Caco-2 (cell line): ENCODE data around the gene TAS2R50. TPM values are rescaled to one million over a fixed set of nuclear protein-coding genes. Genes with fewer than 3 reads are reported as not detected.

Source experiments
- BruUV-seq: library from RNA; stranded (reverse); fragments of 400-500 nt; replicated peaks from 2 replicates; lab custom pipeline; 2021; lab: Mats Ljungman, UMichigan
- CTCF ChIA-PET: fragments of 300-600 bp; sonication (Branson Sonifier 250); formaldehyde crosslinking; loops from one replicate; lab custom pipeline; 2022; ENCODE audit warnings: antibody characterized with exemption; lab: Charles Lee
- POLR2A ChIA-PET: fragments of 300-600 bp; sonication (Branson Sonifier 250); formaldehyde crosslinking; loops from one replicate; lab custom pipeline; 2022; ENCODE audit warnings: antibody characterized with exemption; lab: Charles Lee
- DNase-seq, 2 experiments: peaks; one replicate each; pipeline versions ENCODE4 v3.0.0 to v3.0.0-alpha.2; 2020 to 2022
- H3K27me3 ChIP-seq: replicated peaks from 2 replicates; pipeline ENCODE4 v1.6.0; 2011; ENCODE audit warnings: low read length; ENCODE audit not compliant: control insufficient read depth, insufficient read depth
- H3K36me3 ChIP-seq: 2 replicates; pipeline ENCODE4 v1.5.1; 2011; ENCODE audit warnings: low read length; ENCODE audit not compliant: control insufficient read depth, insufficient read depth
- H3K4me1 ChIP-seq: fragments of 250-450 bp; sonication (Bioruptor Pico); 2 replicates; pipeline ENCODE4 v1.5.1; 2020; ENCODE audit warnings: mild to moderate bottlenecking
- H3K4me3 ChIP-seq: 2 replicates; pipeline ENCODE4 v1.5.1; 2011; ENCODE audit warnings: low read depth, mild to moderate bottlenecking, control low read depth, low read length
- H3K9me3 ChIP-seq: fragments of 250-450 bp; sonication (Bioruptor Pico); 2 replicates; pipeline ENCODE4 v1.5.1; 2020; ENCODE audit warnings: mild to moderate bottlenecking, moderate library complexity
- H3K27ac Mint-ChIP-seq: one replicate; pipeline ENCODE4 v1.8.0; 2022; ENCODE audit warnings: mixed read lengths; ENCODE audit not compliant: unreplicated experiment
- H3K27me3 Mint-ChIP-seq: one replicate; pipeline ENCODE4 v1.8.0; 2022; ENCODE audit warnings: mixed read lengths; ENCODE audit not compliant: insufficient read depth, unreplicated experiment
- H3K36me3 Mint-ChIP-seq: one replicate; pipeline ENCODE4 v1.8.0; 2022; ENCODE audit warnings: mild to moderate bottlenecking, mixed read lengths; ENCODE audit not compliant: insufficient read depth, unreplicated experiment
- H3K4me1 Mint-ChIP-seq: one replicate; pipeline ENCODE4 v1.8.0; 2022; ENCODE audit warnings: low read depth, mixed read lengths; ENCODE audit not compliant: unreplicated experiment
- H3K4me3 Mint-ChIP-seq: one replicate; pipeline ENCODE4 v1.8.0; 2022; ENCODE audit warnings: mild to moderate bottlenecking, moderate library complexity, mixed read lengths; ENCODE audit not compliant: unreplicated experiment
- H3K9me3 Mint-ChIP-seq: one replicate; pipeline ENCODE4 v1.8.0; 2022; ENCODE audit warnings: mixed read lengths; ENCODE audit not compliant: unreplicated experiment
- intact Hi-C: fragments of 100-400 bp; cut with micrococcal nuclease; formaldehyde crosslinking; loops from one replicate; pipeline ENCODE4 v1.10.0; 2022; ENCODE audit not compliant: unreplicated experiment
- total RNA-seq: library from RNA; stranded (reverse); gene quantifications from 2 replicates; pipeline ENCODE4 v1.2.3, GENCODE V29; 2022
- TF ChIP-seq, protein P1 (sequence below), 2 experiments: fragments of 200-600 bp in 1 of 2; IDR thresholded peaks; 1 replicate in 1 of 2; 2 replicates in 1 of 2; pipeline versions ENCODE4 v1.5.1 to v1.8.0; 2011 to 2022; ENCODE audit warnings: antibody characterized with exemption in 1 of 2, control low read depth in 1 of 2, inconsistent platforms in 1 of 2, low read depth in 1 of 2, low read length in 1 of 2, mild to moderate bottlenecking in 1 of 2, moderate library complexity in 1 of 2; ENCODE audit not compliant: insufficient read depth in 1 of 2, severe bottlenecking in 1 of 2, unreplicated experiment in 1 of 2

TAS2R50 gene
- total RNA-seq, 1 experiment from 2014 or later = 2.2 TPM

DNA sequence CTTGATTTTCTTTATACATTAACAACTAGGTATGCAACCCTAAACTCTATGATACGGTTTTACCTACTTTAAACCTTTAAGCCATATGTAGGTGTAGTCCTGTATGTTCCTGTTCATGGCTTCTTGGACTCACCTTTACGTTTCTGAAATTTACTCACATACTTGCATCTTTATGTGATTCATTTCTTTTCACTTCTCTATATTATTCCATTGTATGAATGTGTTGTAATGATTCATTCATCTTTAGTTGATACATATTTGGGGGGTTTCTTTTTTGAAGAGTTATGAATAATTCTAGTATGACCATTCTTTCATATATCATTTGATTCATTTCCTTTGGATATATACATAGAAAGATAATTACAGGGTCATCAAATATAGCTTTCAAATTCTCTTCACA, 2.4 kb upstream of the TAS2R50 start:
- Histone ChIP-seq H3K27me3 (no peaks in the 10 kb centered on the region), H3K4me3 (no peak overlapping the region), H3K4me1 (no peaks in the 10 kb centered on the region), H3K9me3 (no peaks in the 10 kb centered on the region), H3K36me3 (no peaks in the 10 kb centered on the region; the same call in 1 of the 2 replicates)
- POLR2A ChIA-PET = no interaction called here
- intact Hi-C loops = no loop called here
- BruUV-seq = no TSS peak
- TF ChIP-seq, protein P1, sequence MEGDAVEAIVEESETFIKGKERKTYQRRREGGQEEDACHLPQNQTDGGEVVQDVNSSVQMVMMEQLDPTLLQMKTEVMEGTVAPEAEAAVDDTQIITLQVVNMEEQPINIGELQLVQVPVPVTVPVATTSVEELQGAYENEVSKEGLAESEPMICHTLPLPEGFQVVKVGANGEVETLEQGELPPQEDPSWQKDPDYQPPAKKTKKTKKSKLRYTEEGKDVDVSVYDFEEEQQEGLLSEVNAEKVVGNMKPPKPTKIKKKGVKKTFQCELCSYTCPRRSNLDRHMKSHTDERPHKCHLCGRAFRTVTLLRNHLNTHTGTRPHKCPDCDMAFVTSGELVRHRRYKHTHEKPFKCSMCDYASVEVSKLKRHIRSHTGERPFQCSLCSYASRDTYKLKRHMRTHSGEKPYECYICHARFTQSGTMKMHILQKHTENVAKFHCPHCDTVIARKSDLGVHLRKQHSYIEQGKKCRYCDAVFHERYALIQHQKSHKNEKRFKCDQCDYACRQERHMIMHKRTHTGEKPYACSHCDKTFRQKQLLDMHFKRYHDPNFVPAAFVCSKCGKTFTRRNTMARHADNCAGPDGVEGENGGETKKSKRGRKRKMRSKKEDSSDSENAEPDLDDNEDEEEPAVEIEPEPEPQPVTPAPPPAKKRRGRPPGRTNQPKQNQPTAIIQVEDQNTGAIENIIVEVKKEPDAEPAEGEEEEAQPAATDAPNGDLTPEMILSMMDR (IDR thresholded peaks at IDR 0.05; ENCODE audit: insufficient read depth in 1 of 2, low read depth in 1 of 2, low read length in 1 of 2, severe bottlenecking in 1 of 2, unreplicated experiment in 1 of 2) = no peak
- DNase-seq = no peak
- Mint-ChIP-seq H3K27me3 (no peaks in the 10 kb centered on the region), H3K4me1 (no peaks in the 10 kb centered on the region), H3K27ac (no peak overlapping the region), H3K36me3 (no peaks in the 10 kb centered on the region), H3K4me3 (no peak overlapping the region), H3K9me3 (peaks cover 16% of the 10 kb centered on the region)
- CTCF ChIA-PET = no interaction called here

DNA sequence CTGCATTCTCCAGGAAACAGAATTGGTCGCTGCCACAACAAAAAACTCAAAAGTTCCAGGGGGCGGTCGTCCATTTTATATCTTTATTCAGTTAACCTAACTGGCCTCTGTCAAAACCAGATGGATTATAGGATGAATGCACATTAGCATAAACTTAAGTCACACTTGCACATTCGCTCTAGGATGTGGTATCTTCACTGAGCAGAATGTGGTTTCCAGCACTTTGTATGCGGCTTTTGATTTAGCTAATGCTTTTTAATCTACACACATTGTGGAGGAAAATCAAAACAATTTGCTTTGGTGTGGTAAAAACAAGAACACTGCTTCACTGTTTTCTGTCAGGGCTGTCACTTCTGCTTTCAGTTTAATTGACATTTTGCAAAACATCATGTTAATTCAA, 4.5 kb downstream of the TAS2R50 start:
- no peaks in the 10 kb centered on the region for H3K36me3 ChIP-seq
- H3K9me3 Mint-ChIP-seq = no peaks in the 10 kb centered on the region
- no peaks in the 10 kb centered on the region for H3K4me1 ChIP-seq
- H3K27ac Mint-ChIP-seq = no peak overlapping the region
- H3K4me3 Mint-ChIP-seq = no peak overlapping the region
- CTCF ChIA-PET = no interaction called here
- H3K9me3 ChIP-seq = no peaks in the 10 kb centered on the region
- no peaks in the 10 kb centered on the region for H3K4me1 Mint-ChIP-seq
- intact Hi-C loops = no loop called here
- H3K36me3 Mint-ChIP-seq = peaks cover 6% of the 10 kb centered on the region
- no peak overlapping the region for H3K4me3 ChIP-seq
- DNase-seq = no peak
- no peaks in the 10 kb centered on the region for H3K27me3 ChIP-seq
- no peaks in the 10 kb centered on the region for H3K27me3 Mint-ChIP-seq
- TF ChIP-seq, protein P1 (IDR thresholded peaks at IDR 0.05; ENCODE audit: insufficient read depth in 1 of 2, low read depth in 1 of 2, low read length in 1 of 2, severe bottlenecking in 1 of 2, unreplicated experiment in 1 of 2) = no peak
- POLR2A ChIA-PET = no interaction called here
- no TSS peak for BruUV-seq

DNA sequence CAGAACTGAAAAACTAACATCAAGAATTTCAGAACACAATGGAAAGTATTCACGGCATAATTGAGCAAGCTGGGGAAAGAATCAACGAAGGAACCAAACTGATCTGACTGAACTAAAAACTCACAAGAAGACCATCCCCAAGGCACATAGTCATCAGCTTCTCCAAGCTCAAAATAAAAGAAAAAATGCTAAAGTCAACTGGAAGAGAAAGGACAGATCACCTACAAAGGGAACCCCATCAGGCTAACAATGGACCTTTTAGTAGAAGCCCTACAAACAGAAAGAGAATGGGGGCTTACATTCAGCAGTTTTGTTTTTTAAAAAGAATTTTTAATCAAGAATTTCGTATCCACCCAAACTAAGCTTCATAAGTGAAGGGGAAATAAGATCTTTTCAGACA, 11.7 kb downstream of the TAS2R50 start:
- Histone ChIP-seq H3K4me1 (no peaks in the 10 kb centered on the region), H3K9me3 (no peaks in the 10 kb centered on the region), H3K36me3 (no peaks in the 10 kb centered on the region), H3K27me3 (no peaks in the 10 kb centered on the region), H3K4me3 (no peak overlapping the region)
- POLR2A ChIA-PET = no interaction called here
- CTCF ChIA-PET = no interaction called here
- Mint-ChIP-seq H3K36me3 (no peaks in the 10 kb centered on the region), H3K4me1 (no peaks in the 10 kb centered on the region), H3K9me3 (no peaks in the 10 kb centered on the region), H3K4me3 (no peak overlapping the region), H3K27me3 (no peaks in the 10 kb centered on the region), H3K27ac (no peak overlapping the region)
- no TSS peak for BruUV-seq
- intact Hi-C loops = no loop called here
- DNase-seq = no peak
- TF ChIP-seq, protein P1 (IDR thresholded peaks at IDR 0.05; ENCODE audit: insufficient read depth in 1 of 2, low read depth in 1 of 2, low read length in 1 of 2, severe bottlenecking in 1 of 2, unreplicated experiment in 1 of 2) = no peak
